GM12874 (cell line): Measurements from ENCODE around the gene C19orf53.

Experiments used
- CTCF ChIP-seq: IDR thresholded peaks from 2 replicates; pipeline ENCODE4 v1.5.1; 2011; ENCODE audit warnings: low read depth, mild to moderate bottlenecking, control low read depth, low read length, moderate library complexity; ENCODE audit not compliant: insufficient read depth

C19orf53 gene

GRCh38 chr19:13825489-13826441, 51.5 kb downstream of the C19orf53 start:
- TF ChIP-seq CTCF = peak; percentile 27; the same call in 1 of the 2 replicates

DNA sequence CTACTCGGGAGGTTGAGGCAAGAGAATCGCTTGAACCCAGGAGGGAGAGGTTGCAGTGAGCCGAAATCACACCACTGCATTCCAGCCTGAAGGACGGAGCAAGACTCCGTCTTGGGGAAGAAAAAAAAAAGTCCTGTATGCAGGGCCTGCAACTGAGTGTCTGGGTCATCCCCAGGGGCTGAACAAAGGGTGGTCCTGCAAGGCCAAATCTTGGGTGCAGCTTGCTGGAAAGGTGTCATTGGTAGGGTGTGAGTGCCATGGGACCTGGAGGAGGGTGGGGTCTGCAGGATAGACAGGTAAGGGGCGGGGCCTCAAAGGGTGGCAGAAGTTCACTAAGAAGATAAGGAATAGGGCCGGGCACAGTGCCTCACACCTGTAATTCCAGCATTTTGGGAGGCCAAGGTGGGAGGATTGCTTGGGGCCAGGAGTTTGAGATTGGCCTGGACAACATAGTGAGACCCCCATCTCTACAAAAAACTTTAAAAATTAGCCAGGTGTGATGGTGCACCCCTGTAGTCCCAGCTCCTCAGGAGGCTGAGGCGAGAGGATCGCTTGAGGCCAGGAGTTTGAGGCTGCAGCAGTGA, 52.5 kb downstream of the C19orf53 start:
- TF ChIP-seq CTCF = no peak

DNA sequence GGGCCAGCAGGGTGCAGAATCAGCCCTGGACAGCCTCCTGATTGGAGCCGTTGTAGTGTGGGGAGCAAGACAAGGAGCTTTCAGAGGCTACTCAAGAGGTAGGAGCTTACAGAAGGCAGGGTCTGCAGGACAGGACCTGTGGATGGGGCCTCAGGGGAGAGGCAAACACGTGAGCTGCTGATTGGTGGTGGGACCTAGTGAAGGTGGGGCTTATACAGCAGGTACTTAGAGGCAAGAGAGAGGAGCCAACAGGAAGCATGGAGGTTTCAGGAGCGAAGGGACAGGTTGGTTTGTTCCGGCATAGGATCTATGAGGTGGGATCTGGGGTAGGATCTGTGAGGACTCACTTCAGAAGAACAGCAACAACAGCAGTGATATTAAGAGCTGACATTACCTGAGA, 53.4 kb downstream of the C19orf53 start:
- no peak for TF ChIP-seq CTCF
